PC-9 (cell line): ENCODE results near the gene ZFPM1.

Source experiments
- EZH2 ChIP-seq: fragments of 200-600 bp; sonication (generic); IDR thresholded peaks from 2 replicates; pipeline ENCODE4 v1.8.0; 2017; ENCODE audit warnings: antibody characterized with exemption, low read depth
- TF ChIP-seq, protein P1 (sequence below): fragments of 200-600 bp; sonication (generic); conservative IDR thresholded peaks from 2 replicates; pipeline ENCODE4 v1.6.1; 2017; ENCODE audit warnings: mixed run types, antibody characterized with exemption, mild to moderate bottlenecking, moderate library complexity

DNA sequence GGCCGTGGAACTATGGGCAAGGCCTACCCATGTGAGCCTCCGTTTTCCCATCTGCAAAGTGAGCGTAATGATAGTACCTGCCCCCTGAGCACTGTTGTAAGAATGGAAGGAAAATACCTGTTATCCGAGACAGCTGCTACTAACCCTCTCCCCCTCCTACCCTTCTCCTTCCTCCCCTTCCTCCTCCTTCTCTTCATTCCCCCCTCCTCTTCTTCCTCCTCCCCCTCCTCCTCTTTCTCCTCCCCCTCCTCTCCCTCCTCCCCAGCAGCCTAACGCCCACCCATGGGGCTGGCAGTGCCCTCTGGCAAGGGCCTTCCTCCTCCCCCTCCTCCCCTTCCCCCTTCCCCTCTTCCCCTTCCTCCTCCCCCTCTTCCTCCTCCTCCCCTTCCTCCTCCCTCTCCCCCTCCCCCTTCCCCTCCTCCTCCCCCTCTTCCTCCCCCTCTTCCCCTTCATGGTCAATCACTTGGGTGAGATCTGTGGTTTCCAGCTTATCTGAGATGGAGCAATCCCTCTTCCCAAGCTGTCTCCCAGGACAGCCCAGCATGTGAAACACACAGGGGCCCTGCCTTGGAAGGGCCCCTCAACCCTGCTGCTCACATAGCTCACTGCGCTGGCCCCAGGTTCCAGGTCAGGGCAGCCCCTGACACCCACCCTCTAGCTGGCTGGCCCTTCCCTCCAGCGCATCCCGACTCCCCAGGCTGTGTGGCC is 6.4 kb downstream of the ZFPM1 start:
- TF ChIP-seq EZH2, result no peak
- TF ChIP-seq, protein P1, sequence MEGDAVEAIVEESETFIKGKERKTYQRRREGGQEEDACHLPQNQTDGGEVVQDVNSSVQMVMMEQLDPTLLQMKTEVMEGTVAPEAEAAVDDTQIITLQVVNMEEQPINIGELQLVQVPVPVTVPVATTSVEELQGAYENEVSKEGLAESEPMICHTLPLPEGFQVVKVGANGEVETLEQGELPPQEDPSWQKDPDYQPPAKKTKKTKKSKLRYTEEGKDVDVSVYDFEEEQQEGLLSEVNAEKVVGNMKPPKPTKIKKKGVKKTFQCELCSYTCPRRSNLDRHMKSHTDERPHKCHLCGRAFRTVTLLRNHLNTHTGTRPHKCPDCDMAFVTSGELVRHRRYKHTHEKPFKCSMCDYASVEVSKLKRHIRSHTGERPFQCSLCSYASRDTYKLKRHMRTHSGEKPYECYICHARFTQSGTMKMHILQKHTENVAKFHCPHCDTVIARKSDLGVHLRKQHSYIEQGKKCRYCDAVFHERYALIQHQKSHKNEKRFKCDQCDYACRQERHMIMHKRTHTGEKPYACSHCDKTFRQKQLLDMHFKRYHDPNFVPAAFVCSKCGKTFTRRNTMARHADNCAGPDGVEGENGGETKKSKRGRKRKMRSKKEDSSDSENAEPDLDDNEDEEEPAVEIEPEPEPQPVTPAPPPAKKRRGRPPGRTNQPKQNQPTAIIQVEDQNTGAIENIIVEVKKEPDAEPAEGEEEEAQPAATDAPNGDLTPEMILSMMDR, result no peak
